Measurements from ENCODE around the gene PIH1D2.

DNA sequence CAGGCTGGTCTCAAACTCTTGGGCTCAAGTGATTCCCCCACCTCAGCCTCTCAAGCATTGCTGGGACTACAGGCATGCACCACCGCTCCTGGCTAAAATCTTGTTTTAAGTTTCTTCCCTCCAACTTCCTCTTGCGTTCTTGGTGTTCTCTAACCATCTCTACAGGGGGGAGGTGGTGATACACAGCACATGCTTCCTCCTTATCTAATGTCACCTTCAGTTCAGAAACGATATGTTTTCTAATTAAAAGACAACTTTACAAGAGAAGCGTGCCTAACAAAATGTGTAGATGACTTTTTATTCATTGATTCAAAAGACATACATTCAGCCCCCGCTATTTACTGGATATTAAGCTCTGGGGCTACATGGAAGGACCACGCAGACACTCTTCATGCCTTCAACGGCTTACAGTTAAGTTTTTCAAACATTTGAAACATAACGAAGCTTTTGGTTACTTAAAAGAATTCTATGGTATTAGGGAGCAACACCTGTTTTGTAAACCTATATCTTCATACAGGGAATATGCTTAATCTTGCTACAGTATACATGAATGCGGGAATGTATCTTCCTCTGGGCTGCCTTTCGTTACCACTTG is 49.5 kb downstream of the PIH1D2 start:
- TF ChIP-seq CTCF (conservative IDR thresholded peaks at IDR 0.05), result no peak
- TF ChIP-seq EZH2 (IDR thresholded peaks at IDR 0.05; ENCODE audit: low read depth), result no peak

All from PC-9 (cell line).